Neural progenitor cell (in vitro differentiated cells): Measurements from ENCODE around the gene POFUT1. TPM values are rescaled to one million over a fixed set of nuclear protein-coding genes. Genes with fewer than 3 reads are reported as not detected.

Experiments used
- DNase-seq: peaks from one replicate; pipeline ENCODE4 v3.0.0-alpha.2; 2016; ENCODE audit warnings: low spot score
- H2AFZ ChIP-seq: fragments of 200-600 bp; sonication (generic); replicated peaks from 2 replicates; pipeline ENCODE4 v1.6.1; 2016; ENCODE audit warnings: antibody characterized with exemption
- H3F3A ChIP-seq: fragments of 200-600 bp; sonication (generic); 2 replicates; pipeline ENCODE4 v1.6.1; 2016; ENCODE audit warnings: antibody characterized with exemption, low read depth
- H3K27ac ChIP-seq: fragments of 200-600 bp; sonication (generic); 2 replicates; pipeline ENCODE4 v1.5.1; 2016; ENCODE audit warnings: mild to moderate bottlenecking
- H3K27me3 ChIP-seq: fragments of 200-600 bp; sonication (generic); 2 replicates; pipeline ENCODE4 v1.6.1; 2016; ENCODE audit warnings: mild to moderate bottlenecking, moderate library complexity
- H3K36me3 ChIP-seq: fragments of 200-600 bp; sonication (generic); 2 replicates; pipeline ENCODE4 v1.5.1; 2016
- H3K4me1 ChIP-seq: fragments of 200-600 bp; sonication (generic); 2 replicates; pipeline ENCODE4 v1.6.1; 2016; ENCODE audit warnings: mixed run types
- H3K4me2 ChIP-seq: fragments of 200-600 bp; sonication (generic); 2 replicates; pipeline ENCODE4 v1.6.1; 2016
- H3K4me3 ChIP-seq: fragments of 200-600 bp; sonication (generic); 2 replicates; pipeline ENCODE4 v1.5.1; 2016
- H3K79me2 ChIP-seq: fragments of 200-600 bp; sonication (generic); 2 replicates; pipeline ENCODE4 v1.6.1; 2016; ENCODE audit warnings: low read depth
- H3K9ac ChIP-seq: fragments of 200-600 bp; sonication (generic); 2 replicates; pipeline ENCODE4 v1.6.1; 2016
- H3K9me3 ChIP-seq: fragments of 200-600 bp; sonication (generic); 2 replicates; pipeline ENCODE4 v1.5.1; 2016; ENCODE audit warnings: low read depth
- H4K20me1 ChIP-seq: fragments of 200-600 bp; sonication (generic); 2 replicates; pipeline ENCODE4 v1.6.1; 2016; ENCODE audit warnings: low read depth
- H3K27ac Mint-ChIP-seq: 3 replicates; pipeline ENCODE4 v1.8.0; 2021; ENCODE audit warnings: mixed read lengths
- H3K27me3 Mint-ChIP-seq: 2 replicates; pipeline ENCODE4 v1.8.0; 2022; ENCODE audit warnings: low read depth, mild to moderate bottlenecking, inconsistent platforms, moderate library complexity, mixed read lengths; ENCODE audit not compliant: insufficient read depth
- H3K36me3 Mint-ChIP-seq: 3 replicates; pipeline ENCODE4 v1.8.0; 2021; ENCODE audit warnings: mixed read lengths
- H3K4me1 Mint-ChIP-seq: 3 replicates; pipeline ENCODE4 v1.8.0; 2021; ENCODE audit warnings: mixed read lengths
- H3K4me3 Mint-ChIP-seq: 3 replicates; pipeline ENCODE4 v1.8.0; 2021; ENCODE audit warnings: mild to moderate bottlenecking, moderate library complexity, mixed read lengths
- H3K9me3 Mint-ChIP-seq: 3 replicates; pipeline ENCODE4 v1.8.0; 2020; ENCODE audit warnings: mixed read lengths
- CTCF ChIP-seq: fragments of 200-600 bp; sonication (generic); IDR thresholded peaks from 2 replicates; pipeline ENCODE4 v1.5.1; 2017; ENCODE audit warnings: antibody characterized with exemption, mild to moderate bottlenecking
- EZH2 ChIP-seq: fragments of 200-600 bp; sonication (generic); IDR thresholded peaks from 2 replicates; pipeline ENCODE4 v1.6.1; 2017; ENCODE audit warnings: antibody characterized with exemption, mild to moderate bottlenecking, moderate library complexity
- EZH2phosphoT487 ChIP-seq: fragments of 200-600 bp; sonication (generic); IDR thresholded peaks from 2 replicates; pipeline ENCODE4 v1.6.1; 2017; ENCODE audit warnings: antibody characterized with exemption
- total RNA-seq: library from RNA; depleted of rRNA; stranded (reverse); fragments of >200 nt; gene quantifications from 2 replicates; pipeline ENCODE4 v1.2.3, GENCODE V29; 2015; ENCODE audit warnings: low replicate concordance

The POFUT1 gene
- total RNA-seq, 1 donor from 2014 or later: 22.3 TPM

- Histone ChIP-seq H3F3A (no peaks in the 10 kb centered on the region), H3K4me2 (no peak overlapping the region), H2AFZ (no peak overlapping the region), H3K9ac (no peak overlapping the region), H3K36me3 (no peaks in the 10 kb centered on the region), H3K4me1 (no peaks in the 10 kb centered on the region), H3K9me3 (no peaks in the 10 kb centered on the region), H3K27ac (no peak overlapping the region), H3K79me2 (no peaks in the 10 kb centered on the region), H3K27me3 (no peaks in the 10 kb centered on the region), H4K20me1 (no peaks in the 10 kb centered on the region), H3K4me3 (no peak overlapping the region)
- H3K27ac Mint-ChIP-seq: no peak overlapping the region
- no peaks in the 10 kb centered on the region for H3K9me3 Mint-ChIP-seq
- no peak for DNase-seq
- H3K4me1 Mint-ChIP-seq: no peaks in the 10 kb centered on the region
- H3K4me3 Mint-ChIP-seq: no peak overlapping the region
- H3K36me3 Mint-ChIP-seq: no peaks in the 10 kb centered on the region
- peaks cover 2% of the 10 kb centered on the region for H3K27me3 Mint-ChIP-seq
- no peak for TF ChIP-seq CTCF
- TF ChIP-seq EZH2: no peak
- no peak for TF ChIP-seq EZH2phosphoT487
These were observed 54.0 kb downstream of the POFUT1 start for GRCh38 chr20:32261644-32262043.

- TF ChIP-seq CTCF: no peak
- no peak for TF ChIP-seq EZH2phosphoT487
- no peak for TF ChIP-seq EZH2
- no peak overlapping the region for H3K27ac Mint-ChIP-seq
- no peak overlapping the region for H3K4me3 ChIP-seq
These were observed 55.8 kb downstream of the POFUT1 start for GRCh38 chr20:32263398-32263954.

GRCh38 chr20:32271620-32272019, 63.9 kb downstream of the POFUT1 start:
- H3K4me1 Mint-ChIP-seq: peaks cover 2% of the 10 kb centered on the region
- Histone ChIP-seq H3K27ac (no peak overlapping the region), H3K36me3 (no peaks in the 10 kb centered on the region), H3K9ac (no peak overlapping the region), H3K79me2 (no peaks in the 10 kb centered on the region), H2AFZ (no peak overlapping the region), H4K20me1 (no peaks in the 10 kb centered on the region), H3K9me3 (no peaks in the 10 kb centered on the region), H3K4me1 (no peaks in the 10 kb centered on the region), H3F3A (peaks cover 5% of the 10 kb centered on the region), H3K4me3 (no peak overlapping the region), H3K4me2 (no peak overlapping the region), H3K27me3 (peaks cover 22% of the 10 kb centered on the region)
- DNase-seq: no peak
- H3K9me3 Mint-ChIP-seq: no peaks in the 10 kb centered on the region
- no peak overlapping the region for H3K4me3 Mint-ChIP-seq
- peaks cover 5% of the 10 kb centered on the region for H3K27me3 Mint-ChIP-seq
- no peak overlapping the region for H3K27ac Mint-ChIP-seq
- TF ChIP-seq EZH2 (no peak), EZH2phosphoT487 (no peak), CTCF (no peak)
- H3K36me3 Mint-ChIP-seq: no peaks in the 10 kb centered on the region

More at GRCh38 chr20:32263398-32263954, 55.8 kb downstream of the POFUT1 start:
- Mint-ChIP-seq H3K9me3 (no peaks in the 10 kb centered on the region), H3K4me3 (no peak overlapping the region), H3K4me1 (no peaks in the 10 kb centered on the region), H3K36me3 (no peaks in the 10 kb centered on the region), H3K27me3 (peaks cover 2% of the 10 kb centered on the region)
- Histone ChIP-seq H3K36me3 (no peaks in the 10 kb centered on the region), H3K4me2 (no peak overlapping the region), H3K27me3 (no peaks in the 10 kb centered on the region), H3K4me1 (no peaks in the 10 kb centered on the region), H3K79me2 (no peaks in the 10 kb centered on the region), H3F3A (no peaks in the 10 kb centered on the region), H2AFZ (no peak overlapping the region), H3K27ac (no peak overlapping the region), H3K9ac (no peak overlapping the region), H4K20me1 (no peaks in the 10 kb centered on the region), H3K9me3 (no peaks in the 10 kb centered on the region)
- no peak for DNase-seq
